ENCODE measurements around the gene AP2M1. TPM values are rescaled to one million over a fixed set of nuclear protein-coding genes. Genes with fewer than 3 reads are reported as not detected.

The AP2M1 gene
- polyA plus RNA-seq, 1 donor from 2014 or later = 551 TPM

DNA sequence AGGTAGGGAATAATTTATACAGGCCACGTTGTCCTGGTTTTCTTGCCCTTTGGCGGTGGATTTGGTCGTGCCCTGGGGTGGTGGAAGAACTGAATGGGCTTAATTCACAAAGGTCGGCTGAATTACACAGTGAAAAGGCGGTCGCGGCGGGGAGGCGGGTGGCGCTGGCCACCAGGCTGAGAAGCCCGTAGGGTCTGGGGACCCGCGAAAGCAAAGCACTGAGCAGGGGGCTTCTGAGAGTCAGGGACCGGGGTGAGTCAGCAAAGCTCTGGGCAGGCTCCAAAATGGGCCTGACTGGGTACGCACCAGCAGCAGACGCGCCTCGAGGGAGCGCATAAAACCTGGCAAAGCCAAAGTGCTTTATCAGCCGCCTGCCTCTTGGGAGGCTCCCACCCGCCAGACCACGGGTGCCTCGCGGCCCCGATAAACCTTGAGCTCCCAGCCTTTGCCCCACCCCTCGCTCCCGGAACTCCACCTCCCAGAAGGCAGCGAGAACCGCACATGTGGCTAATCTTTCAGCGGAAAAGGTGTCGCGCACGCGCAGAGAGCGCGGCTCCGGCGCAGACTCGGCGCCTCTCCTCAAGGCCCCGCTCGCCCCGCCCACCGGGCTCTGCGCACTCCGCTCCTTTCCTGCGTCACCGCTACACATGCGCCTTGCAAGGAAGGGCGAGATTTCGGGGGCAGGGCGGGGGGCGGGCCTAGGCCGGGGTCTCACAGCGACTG is 11.0 kb downstream of the AP2M1 start:
- Histone ChIP-seq H3K4me3 (ENCODE audit: low read length) (peak overlapping the region; percentile 88), H3K79me2 (replicated peaks; ENCODE audit: insufficient read depth, low read length) (peaks cover 20% of the 10 kb centered on the region), H3K9me3 (ENCODE audit: low read length) (no peaks in the 10 kb centered on the region), H3K27ac (ENCODE audit: low read length) (peak overlapping the region; percentile 61), H3K27me3 (ENCODE audit: insufficient read depth, low read depth, low read length) (no peaks in the 10 kb centered on the region), H4K20me1 (ENCODE audit: insufficient read depth) (no peaks in the 10 kb centered on the region), H2AFZ (ENCODE audit: low read depth, low read length) (no peak overlapping the region), H3K9me2 (ENCODE audit: insufficient read depth, low read length) (no peaks in the 10 kb centered on the region), H3K9ac (ENCODE audit: low read length) (peak overlapping the region; percentile 81), H3K4me2 (ENCODE audit: low read length) (peak overlapping the region; percentile 68), H3K36me3 (ENCODE audit: insufficient read depth, low read length) (peaks cover 2% of the 10 kb centered on the region), H3F3A (ENCODE audit: insufficient read depth, low read length, poor library complexity, severe bottlenecking) (no peaks in the 10 kb centered on the region)
- TF ChIP-seq SMC3 (conservative IDR thresholded peaks at IDR 0.05; ENCODE audit: poor library complexity) (peak; percentile 40), RAD21 (conservative IDR thresholded peaks at IDR 0.05) (no peak), REST (IDR thresholded peaks at IDR 0.05; ENCODE audit: borderline replicate concordance) (peak; percentile 4), MXI1 (conservative IDR thresholded peaks at IDR 0.05; ENCODE audit: poor library complexity, severe bottlenecking) (peak; percentile 90)

GRCh38 chr3:184186184-184186901 is 11.7 kb downstream of the AP2M1 start, which contains the start of gene ABCF3:
Gene ABCF3, plus strand, starts transcription at chr3:184186199. Its CDS starts 9 bp downstream, at chr3:184186208.
- Histone ChIP-seq H3K9ac (ENCODE audit: low read length) (peak within 1 kb of the TSS; percentile 81), H3K27me3 (ENCODE audit: insufficient read depth, low read depth, low read length) (no peaks in the 10 kb centered on the region), H3K36me3 (ENCODE audit: insufficient read depth, low read length) (no peaks in the 10 kb centered on the region), H3K9me2 (ENCODE audit: insufficient read depth, low read length) (no peaks in the 10 kb centered on the region), H3K79me2 (replicated peaks; ENCODE audit: insufficient read depth, low read length) (peaks cover 20% of the 10 kb centered on the region), H2AFZ (ENCODE audit: low read depth, low read length) (no peak within 1 kb of the TSS), H3K4me2 (ENCODE audit: low read length) (peak within 1 kb of the TSS; percentile 68), H3K9me3 (ENCODE audit: low read length) (no peaks in the 10 kb centered on the region), H3K4me3 (ENCODE audit: low read length) (peak within 1 kb of the TSS; percentile 88), H4K20me1 (ENCODE audit: insufficient read depth) (no peaks in the 10 kb centered on the region), H3K27ac (ENCODE audit: low read length) (peak within 1 kb of the TSS; percentile 61), H3F3A (ENCODE audit: insufficient read depth, low read length, poor library complexity, severe bottlenecking) (no peaks in the 10 kb centered on the region)
- no peak for TF ChIP-seq MXI1 (conservative IDR thresholded peaks at IDR 0.05; ENCODE audit: poor library complexity, severe bottlenecking)
- TF ChIP-seq SMC3 (conservative IDR thresholded peaks at IDR 0.05; ENCODE audit: poor library complexity) = no peak
- TF ChIP-seq, protein P1, sequence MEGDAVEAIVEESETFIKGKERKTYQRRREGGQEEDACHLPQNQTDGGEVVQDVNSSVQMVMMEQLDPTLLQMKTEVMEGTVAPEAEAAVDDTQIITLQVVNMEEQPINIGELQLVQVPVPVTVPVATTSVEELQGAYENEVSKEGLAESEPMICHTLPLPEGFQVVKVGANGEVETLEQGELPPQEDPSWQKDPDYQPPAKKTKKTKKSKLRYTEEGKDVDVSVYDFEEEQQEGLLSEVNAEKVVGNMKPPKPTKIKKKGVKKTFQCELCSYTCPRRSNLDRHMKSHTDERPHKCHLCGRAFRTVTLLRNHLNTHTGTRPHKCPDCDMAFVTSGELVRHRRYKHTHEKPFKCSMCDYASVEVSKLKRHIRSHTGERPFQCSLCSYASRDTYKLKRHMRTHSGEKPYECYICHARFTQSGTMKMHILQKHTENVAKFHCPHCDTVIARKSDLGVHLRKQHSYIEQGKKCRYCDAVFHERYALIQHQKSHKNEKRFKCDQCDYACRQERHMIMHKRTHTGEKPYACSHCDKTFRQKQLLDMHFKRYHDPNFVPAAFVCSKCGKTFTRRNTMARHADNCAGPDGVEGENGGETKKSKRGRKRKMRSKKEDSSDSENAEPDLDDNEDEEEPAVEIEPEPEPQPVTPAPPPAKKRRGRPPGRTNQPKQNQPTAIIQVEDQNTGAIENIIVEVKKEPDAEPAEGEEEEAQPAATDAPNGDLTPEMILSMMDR (IDR thresholded peaks at IDR 0.05; ENCODE audit: poor library complexity, severe bottlenecking) = no peak
- TF ChIP-seq RAD21 (conservative IDR thresholded peaks at IDR 0.05) = no peak
- no peak for TF ChIP-seq EP300 (conservative IDR thresholded peaks at IDR 0.05; ENCODE audit: poor library complexity, severe bottlenecking)
- no peak for TF ChIP-seq REST (IDR thresholded peaks at IDR 0.05; ENCODE audit: borderline replicate concordance)
- peak; percentile 84 for TF ChIP-seq POLR2AphosphoS5 (IDR thresholded peaks at IDR 0.05)
